MM.1S (cell line): Measurements from ENCODE around the gene BCLAF3.

ENCODE experiments used
- EZH2phosphoT487 ChIP-seq: fragments of 300-600 bp; sonication (generic); IDR thresholded peaks from 2 replicates; pipeline ENCODE4 v1.6.1; 2018; ENCODE audit warnings: antibody characterized with exemption, low read length
- TF ChIP-seq, protein P1 (sequence below): fragments of 300-600 bp; sonication (generic); IDR thresholded peaks from 2 replicates; pipeline ENCODE4 v1.5.1; 2016; ENCODE audit warnings: antibody characterized with exemption, low read length, mixed read lengths

GRCh38 chrX:20007962-20008622, 17.2 kb upstream of the BCLAF3 start:
- no peak for TF ChIP-seq EZH2phosphoT487
- TF ChIP-seq, protein P1, sequence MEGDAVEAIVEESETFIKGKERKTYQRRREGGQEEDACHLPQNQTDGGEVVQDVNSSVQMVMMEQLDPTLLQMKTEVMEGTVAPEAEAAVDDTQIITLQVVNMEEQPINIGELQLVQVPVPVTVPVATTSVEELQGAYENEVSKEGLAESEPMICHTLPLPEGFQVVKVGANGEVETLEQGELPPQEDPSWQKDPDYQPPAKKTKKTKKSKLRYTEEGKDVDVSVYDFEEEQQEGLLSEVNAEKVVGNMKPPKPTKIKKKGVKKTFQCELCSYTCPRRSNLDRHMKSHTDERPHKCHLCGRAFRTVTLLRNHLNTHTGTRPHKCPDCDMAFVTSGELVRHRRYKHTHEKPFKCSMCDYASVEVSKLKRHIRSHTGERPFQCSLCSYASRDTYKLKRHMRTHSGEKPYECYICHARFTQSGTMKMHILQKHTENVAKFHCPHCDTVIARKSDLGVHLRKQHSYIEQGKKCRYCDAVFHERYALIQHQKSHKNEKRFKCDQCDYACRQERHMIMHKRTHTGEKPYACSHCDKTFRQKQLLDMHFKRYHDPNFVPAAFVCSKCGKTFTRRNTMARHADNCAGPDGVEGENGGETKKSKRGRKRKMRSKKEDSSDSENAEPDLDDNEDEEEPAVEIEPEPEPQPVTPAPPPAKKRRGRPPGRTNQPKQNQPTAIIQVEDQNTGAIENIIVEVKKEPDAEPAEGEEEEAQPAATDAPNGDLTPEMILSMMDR = no peak
